HepG2 (cell line): ENCODE data around the gene CTSW. TPM values are rescaled to one million over a fixed set of nuclear protein-coding genes. Genes with fewer than 3 reads are reported as not detected.

Experiments used
- ATAC-seq: fragments of 200-7000 bp; cut with Tn5 transposase; 3 replicates; pipeline ENCODE4 v1.9.1; 2020; ENCODE audit warnings: mild to moderate bottlenecking, moderate library complexity
- BruUV-seq: library from RNA; stranded (reverse); fragments of 400-500 nt; replicated peaks from 2 replicates; lab custom pipeline; 2021; lab: Mats Ljungman, UMichigan
- CTCF ChIA-PET: fragments of 300-600 bp; formaldehyde crosslinking; extraction: SDS; loops from one replicate; lab custom pipeline; 2021; ENCODE audit warnings: low total read pairs, inconsistent platforms, low intra/inter-chr PET ratio; lab: Yijun Ruan, JAX
- POLR2A ChIA-PET: fragments of 350-600 bp; sonication (Branson Sonifier 250); formaldehyde crosslinking; loops from one replicate; lab custom pipeline; 2020; ENCODE audit warnings: antibody characterized with exemption, inconsistent platforms; lab: Yijun Ruan, JAX
- DNase-seq: peaks from one replicate; pipeline ENCODE4 v3.0.0-alpha.2; 2015; ENCODE audit warnings: low spot score
- FAIRE-seq: peaks from 3 replicates; lab custom pipeline; 2011; peaks lifted over from hg19 to GRCh38; lab: Jason Lieb, UNC
- H2AFZ ChIP-seq: one replicate; pipeline ENCODE4 v1.6.1; 2011; ENCODE audit warnings: low read length, inconsistent platforms
- H3K27ac ChIP-seq: fragments of 300-600 bp; 3 replicates; pipeline ENCODE4 v1.8.0; 2011; ENCODE audit warnings: mixed run types, mild to moderate bottlenecking, mixed read lengths, low read length, inconsistent platforms; ENCODE audit not compliant: insufficient read depth; ENCODE audit errors: extremely low read length
- H3K27me3 ChIP-seq, 2 experiments: fragments of 200-600 bp in 1 of 2; 2 replicates in 1 of 2; 3 replicates in 1 of 2; pipeline versions ENCODE4 v1.6.0 to v1.8.0; 2011; ENCODE audit warnings: low read length in 2 of 2, mild to moderate bottlenecking in 2 of 2, moderate library complexity in 2 of 2, inconsistent platforms in 1 of 2; ENCODE audit not compliant: insufficient read depth in 2 of 2, control insufficient read depth in 1 of 2
- H3K36me3 ChIP-seq, 2 experiments: fragments of 200-600 bp in 1 of 2; replicated peaks in 1 of 2; 2 replicates in 1 of 2; 3 replicates in 1 of 2; pipeline versions ENCODE4 v1.5.1 to v1.8.0; 2011; ENCODE audit warnings: low read length in 2 of 2, inconsistent platforms in 1 of 2; ENCODE audit not compliant: insufficient read depth in 2 of 2, control insufficient read depth in 1 of 2
- H3K4me1 ChIP-seq: 2 replicates; pipeline ENCODE4 v1.5.1; 2012; ENCODE audit warnings: low read length, inconsistent platforms; ENCODE audit not compliant: insufficient read depth
- H3K4me2 ChIP-seq: 2 replicates; pipeline ENCODE4 v1.6.0; 2011; ENCODE audit warnings: low read depth, low read length, inconsistent platforms
- H3K4me3 ChIP-seq, 3 experiments: fragments of 200-600 bp in 1 of 3; sonication (generic), shearing (Covaris generic) in 1 of 3; replicated peaks in 1 of 3; 2 replicates each; pipeline ENCODE4 v1.5.1; 2011 to 2016; ENCODE audit warnings: low read length in 3 of 3, inconsistent platforms in 2 of 3, low read depth in 2 of 3, mild to moderate bottlenecking in 2 of 3, control low read depth in 1 of 3, mixed read lengths in 1 of 3; ENCODE audit not compliant: insufficient read depth in 1 of 3
- H3K79me2 ChIP-seq: one replicate; pipeline ENCODE4 v1.6.1; 2011; ENCODE audit warnings: low read length, inconsistent platforms; ENCODE audit not compliant: insufficient read depth
- H3K9ac ChIP-seq: 2 replicates; pipeline ENCODE4 v1.6.0; 2011; ENCODE audit warnings: mild to moderate bottlenecking, low read depth, low read length, inconsistent platforms; ENCODE audit not compliant: insufficient read depth
- H3K9me3 ChIP-seq: 2 replicates; pipeline ENCODE4 v1.5.1; 2012; ENCODE audit warnings: mild to moderate bottlenecking, low read length
- H4K20me1 ChIP-seq: 2 replicates; pipeline ENCODE4 v1.6.0; 2011; ENCODE audit warnings: inconsistent platforms, mild to moderate bottlenecking, low read length, moderate library complexity; ENCODE audit not compliant: insufficient read depth
- AHR ChIP-seq: IDR thresholded peaks from 2 replicates; pipeline ENCODE4 v1.6.1; 2018; ENCODE audit warnings: missing genetic modification reagents, missing compliant biosample characterization
- SUZ12 ChIP-seq: fragments of 150-350 bp; IDR thresholded peaks from 2 replicates; pipeline ENCODE4 v1.6.1; 2014; ENCODE audit warnings: low read depth, low read length
- XRCC5 ChIP-seq: fragments of 200-400 bp; formaldehyde crosslinking; optimal IDR thresholded peaks from 2 replicates; pipeline ENCODE3; 2017; ENCODE audit warnings: mild to moderate bottlenecking, low read length
- ZC3H4 ChIP-seq: sonication (generic); formaldehyde crosslinking; IDR thresholded peaks from 2 replicates; pipeline ENCODE4 v1.4.0; 2020; ENCODE audit warnings: missing genetic modification reagents, borderline replicate concordance
- ZNF12 ChIP-seq: sonication (generic); formaldehyde crosslinking; IDR thresholded peaks from 2 replicates; pipeline ENCODE4 v1.5.0; 2020; ENCODE audit warnings: missing genetic modification reagents
- ZNF136 ChIP-seq: sonication (generic); formaldehyde crosslinking; IDR thresholded peaks from 2 replicates; pipeline ENCODE4 v1.8.1; 2022; ENCODE audit warnings: low read depth, mild to moderate bottlenecking, moderate library complexity, missing genetic modification reagents
- ZNF496 ChIP-seq: sonication (generic); formaldehyde crosslinking; IDR thresholded peaks from 2 replicates; pipeline ENCODE4 v1.8.1; 2023; ENCODE audit warnings: mild to moderate bottlenecking, moderate library complexity, missing genetic modification reagents; ENCODE audit not compliant: insufficient replicate concordance
- ZNF660 ChIP-seq: sonication (generic); formaldehyde crosslinking; IDR thresholded peaks from 2 replicates; pipeline ENCODE4 v1.5.1; 2020; ENCODE audit warnings: mild to moderate bottlenecking, low read depth, missing genetic modification reagents, borderline replicate concordance
- ZNF724P ChIP-seq: sonication (generic); formaldehyde crosslinking; IDR thresholded peaks from 2 replicates; pipeline ENCODE4 v1.8.0; 2022; ENCODE audit warnings: missing genetic modification reagents, borderline replicate concordance
- ZNF850 ChIP-seq: sonication (generic); formaldehyde crosslinking; conservative IDR thresholded peaks from 2 replicates; pipeline ENCODE4 v1.9.0; 2021; ENCODE audit warnings: mild to moderate bottlenecking, missing genetic modification reagents
- WGBS: methylation state at CpG from one replicate; pipeline ENCODE4 v1.1.6; 2017; ENCODE audit warnings: low lambda C conversion rate; 5-methylcytosine and 5-hydroxymethylcytosine counted together
- in situ Hi-C: cut with HindIII; loops from 2 replicates; pipeline ENCODE4 v1.10.0; 2017; ENCODE audit warnings: low pct_unique_long_range_greater_than_20kb; ENCODE audit not compliant: extremely low pct_ligation_motif_present
- intact Hi-C: fragments of 100-400 bp; cut with micrococcal nuclease; formaldehyde crosslinking; loops from one replicate; pipeline ENCODE4 v1.10.0; 2022; ENCODE audit not compliant: unreplicated experiment
- polyA plus RNA-seq, 8 experiments: library from polyadenylated mRNA; depleted of rRNA in 3 of 8; stranded (reverse) in 7 of 8; unstranded in 1 of 8; fragments of >200 nt; fragmentation: Illumina TruSeq in 4 of 8; extraction: Trizol in 4 of 8; gene quantifications; 2 replicates each; pipeline versions ENCODE4 v1.2.1 to v1.2.3, GENCODE V29; 2011 to 2016; ENCODE audit warnings: low read depth in 4 of 8, missing spikeins in 1 of 8, mixed read lengths in 1 of 8; ENCODE audit not compliant: insufficient read depth in 1 of 8
- total RNA-seq, 5 experiments: library from RNA; depleted of rRNA; stranded (reverse); fragments of >200 nt; fragmentation: Illumina TruSeq; extraction: Trizol; gene quantifications; 2 replicates each; pipeline ENCODE4 v1.2.3, GENCODE V29; 2016; ENCODE audit warnings: low read depth in 1 of 5
- TF ChIP-seq, protein P1 (sequence below): sonication (generic); formaldehyde crosslinking; IDR thresholded peaks from 2 replicates; pipeline ENCODE4 v1.9.0; 2022; ENCODE audit warnings: missing genetic modification reagents, mild to moderate bottlenecking, borderline replicate concordance
- TF ChIP-seq, protein P2 (sequence below): sonication (generic); formaldehyde crosslinking; IDR thresholded peaks from 2 replicates; pipeline ENCODE4 v1.4.0; 2020; ENCODE audit warnings: mild to moderate bottlenecking, low read depth, missing genetic modification reagents
- TF ChIP-seq, protein P3 (sequence below): fragments of 450-650 bp; IDR thresholded peaks from 2 replicates; pipeline ENCODE4 v1.6.1; 2017; ENCODE audit warnings: mild to moderate bottlenecking
- TF ChIP-seq, protein P4 (sequence below): sonication (generic); formaldehyde crosslinking; IDR thresholded peaks from 2 replicates; pipeline ENCODE4 v1.5.0; 2020; ENCODE audit warnings: missing genetic modification reagents

CTSW gene
- total and polyA plus RNA-seq, 2 of the 13 experiments (the other 11 are each of a cell fraction or from before 2014, with no cell fraction given): 0.09 TPM; not detected in 1

DNA sequence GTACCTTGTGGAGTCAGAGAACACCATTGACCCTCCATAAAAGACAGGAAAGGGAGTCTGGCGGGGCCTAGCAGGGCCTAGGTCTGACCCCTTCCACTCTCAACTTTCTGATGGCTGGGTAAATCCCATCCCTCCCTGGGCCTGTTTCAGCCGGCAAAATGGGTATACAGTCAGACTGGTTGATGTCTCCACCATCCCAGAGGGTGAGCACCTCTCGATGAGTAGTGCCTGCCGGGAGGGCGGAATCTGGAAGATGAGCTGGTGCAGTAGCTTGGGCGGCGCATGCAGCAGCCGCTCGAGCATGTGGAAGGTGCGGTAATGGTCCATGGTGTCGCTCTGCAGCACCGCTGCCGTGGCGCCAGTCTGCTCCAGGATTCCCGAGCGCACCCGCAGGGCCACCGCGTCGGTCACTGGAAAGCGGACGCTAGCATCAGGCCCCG, 8.1 kb downstream of the CTSW start (continued):
- TF ChIP-seq, protein P1, sequence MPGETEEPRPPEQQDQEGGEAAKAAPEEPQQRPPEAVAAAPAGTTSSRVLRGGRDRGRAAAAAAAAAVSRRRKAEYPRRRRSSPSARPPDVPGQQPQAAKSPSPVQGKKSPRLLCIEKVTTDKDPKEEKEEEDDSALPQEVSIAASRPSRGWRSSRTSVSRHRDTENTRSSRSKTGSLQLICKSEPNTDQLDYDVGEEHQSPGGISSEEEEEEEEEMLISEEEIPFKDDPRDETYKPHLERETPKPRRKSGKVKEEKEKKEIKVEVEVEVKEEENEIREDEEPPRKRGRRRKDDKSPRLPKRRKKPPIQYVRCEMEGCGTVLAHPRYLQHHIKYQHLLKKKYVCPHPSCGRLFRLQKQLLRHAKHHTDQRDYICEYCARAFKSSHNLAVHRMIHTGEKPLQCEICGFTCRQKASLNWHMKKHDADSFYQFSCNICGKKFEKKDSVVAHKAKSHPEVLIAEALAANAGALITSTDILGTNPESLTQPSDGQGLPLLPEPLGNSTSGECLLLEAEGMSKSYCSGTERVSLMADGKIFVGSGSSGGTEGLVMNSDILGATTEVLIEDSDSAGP (CRISPR knock-in tag): no peak
- TF ChIP-seq ZNF496 (CRISPR knock-in tag) (no peak), ZNF12 (peak; percentile 22; the same call in 1 of the 2 replicates), ZNF136 (CRISPR knock-in tag) (no peak)
- TF ChIP-seq, protein P2, sequence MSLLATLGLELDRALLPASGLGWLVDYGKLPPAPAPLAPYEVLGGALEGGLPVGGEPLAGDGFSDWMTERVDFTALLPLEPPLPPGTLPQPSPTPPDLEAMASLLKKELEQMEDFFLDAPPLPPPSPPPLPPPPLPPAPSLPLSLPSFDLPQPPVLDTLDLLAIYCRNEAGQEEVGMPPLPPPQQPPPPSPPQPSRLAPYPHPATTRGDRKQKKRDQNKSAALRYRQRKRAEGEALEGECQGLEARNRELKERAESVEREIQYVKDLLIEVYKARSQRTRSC (CRISPR knock-in tag): no peak
- TF ChIP-seq, all 625 proteins: peak for 17

DNA sequence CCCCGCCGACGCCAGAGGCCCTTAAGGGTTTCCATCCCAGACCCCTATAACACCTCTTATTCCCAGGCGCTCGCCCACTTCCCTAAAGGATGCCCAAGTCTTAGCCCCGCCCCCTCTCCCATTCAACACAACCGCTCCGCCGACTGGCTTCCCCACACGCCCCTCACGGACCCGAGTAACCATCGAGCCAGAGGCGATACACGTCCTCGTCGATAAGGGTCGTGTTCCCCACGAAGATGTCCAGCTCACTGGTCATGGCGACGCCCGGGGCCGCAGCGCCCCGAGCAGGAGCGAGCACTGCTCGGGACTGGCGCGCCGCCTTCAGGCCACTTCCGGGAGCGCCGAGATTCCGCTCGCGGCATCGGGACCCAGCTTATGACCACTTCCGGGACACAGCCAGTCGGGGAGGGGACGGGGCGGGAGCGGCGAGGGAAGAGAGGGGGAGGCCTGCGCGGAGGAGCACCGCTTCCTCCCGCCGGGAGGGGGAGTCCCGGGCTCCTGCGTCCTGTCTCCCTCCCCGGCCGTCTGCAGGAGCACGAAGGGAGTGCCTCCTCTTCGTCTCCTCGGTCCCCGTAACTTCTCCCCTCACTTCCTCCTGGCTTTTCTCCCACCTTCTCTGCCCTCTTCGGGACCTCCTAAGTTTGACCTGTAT, 8.7 kb downstream of the CTSW start, which contains the start of gene FIBP:
Gene FIBP, minus strand, starts transcription at position 309 of the 652 bp plus-strand sequence. Its CDS starts 53 bp downstream, at position 256.
- intact Hi-C loops: loop anchor here (1.0 to 5.0 kb wide), 4 partner anchors 29 to 101 kb away; partner anchors contain the start of genes CFL1 and SART1
- H4K20me1 ChIP-seq: no peaks in the 10 kb centered on the region
- peak within 1 kb of the TSS; percentile 85 for H2AFZ ChIP-seq
- 1% methylated on average over 18 of the region's 57 CpGs for WGBS
- H3K27me3 ChIP-seq: no peaks in the 10 kb centered on the region; a peak in 1 of 5 replicates
- peak within 1 kb of the TSS; percentile 74 to 91 (median 87) for H3K4me3 ChIP-seq
- peaks cover 4 to 16% of the 10 kb centered on the region in 2 experiments; a peak in 4 of 5 replicates for H3K36me3 ChIP-seq
- peaks cover 5% of the 10 kb centered on the region for H3K79me2 ChIP-seq
- peaks cover 72% of the 10 kb centered on the region for H3K4me1 ChIP-seq
- H3K4me2 ChIP-seq: peak within 1 kb of the TSS; percentile 99
- FAIRE-seq (peak; percentile 70), ATAC-seq (peak; percentile 74), DNase-seq (peak; percentile 90)
- peak within 1 kb of the TSS; percentile 70 for H3K9ac ChIP-seq
- BruUV-seq: no TSS peak
- POLR2A ChIA-PET: interaction anchor here (0.6 to 7.6 kb wide), 31 partner anchors 8 to 249 kb away, joined by 3 to 95 read pairs (median 5); partner anchors contain the start of genes BANF1, C11orf68, CFL1 and EFEMP2
- H3K27ac ChIP-seq: peak within 1 kb of the TSS; percentile 58
- in situ Hi-C loops: no loop called here
- CTCF ChIA-PET: interaction anchor here (1.1 to 6.9 kb wide), 5 partner anchors 11 to 143 kb away, joined by 3 to 63 read pairs (median 4); no protein-coding TSS in a partner anchor
- H3K9me3 ChIP-seq: no peaks in the 10 kb centered on the region
- TF ChIP-seq, protein P3, sequence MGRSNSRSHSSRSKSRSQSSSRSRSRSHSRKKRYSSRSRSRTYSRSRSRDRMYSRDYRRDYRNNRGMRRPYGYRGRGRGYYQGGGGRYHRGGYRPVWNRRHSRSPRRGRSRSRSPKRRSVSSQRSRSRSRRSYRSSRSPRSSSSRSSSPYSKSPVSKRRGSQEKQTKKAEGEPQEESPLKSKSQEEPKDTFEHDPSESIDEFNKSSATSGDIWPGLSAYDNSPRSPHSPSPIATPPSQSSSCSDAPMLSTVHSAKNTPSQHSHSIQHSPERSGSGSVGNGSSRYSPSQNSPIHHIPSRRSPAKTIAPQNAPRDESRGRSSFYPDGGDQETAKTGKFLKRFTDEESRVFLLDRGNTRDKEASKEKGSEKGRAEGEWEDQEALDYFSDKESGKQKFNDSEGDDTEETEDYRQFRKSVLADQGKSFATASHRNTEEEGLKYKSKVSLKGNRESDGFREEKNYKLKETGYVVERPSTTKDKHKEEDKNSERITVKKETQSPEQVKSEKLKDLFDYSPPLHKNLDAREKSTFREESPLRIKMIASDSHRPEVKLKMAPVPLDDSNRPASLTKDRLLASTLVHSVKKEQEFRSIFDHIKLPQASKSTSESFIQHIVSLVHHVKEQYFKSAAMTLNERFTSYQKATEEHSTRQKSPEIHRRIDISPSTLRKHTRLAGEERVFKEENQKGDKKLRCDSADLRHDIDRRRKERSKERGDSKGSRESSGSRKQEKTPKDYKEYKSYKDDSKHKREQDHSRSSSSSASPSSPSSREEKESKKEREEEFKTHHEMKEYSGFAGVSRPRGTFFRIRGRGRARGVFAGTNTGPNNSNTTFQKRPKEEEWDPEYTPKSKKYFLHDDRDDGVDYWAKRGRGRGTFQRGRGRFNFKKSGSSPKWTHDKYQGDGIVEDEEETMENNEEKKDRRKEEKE: no peak
- no peak for TF ChIP-seq ZC3H4 (CRISPR knock-in tag)
- TF ChIP-seq, protein P4, sequence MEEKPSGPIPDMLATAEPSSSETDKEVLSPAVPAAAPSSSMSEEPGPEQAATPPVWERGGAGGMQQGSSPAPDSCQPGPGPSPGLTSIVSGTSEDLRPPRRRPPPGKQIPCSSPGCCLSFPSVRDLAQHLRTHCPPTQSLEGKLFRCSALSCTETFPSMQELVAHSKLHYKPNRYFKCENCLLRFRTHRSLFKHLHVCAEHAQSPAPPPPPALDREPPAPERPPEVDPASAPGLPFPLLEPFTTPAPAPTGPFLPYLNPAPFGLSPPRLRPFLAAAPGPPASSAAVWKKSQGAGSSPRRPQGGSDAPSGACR (CRISPR knock-in tag): peak; percentile 85; the same call in 1 of the 2 replicates
- peak; percentile 71 for TF ChIP-seq XRCC5
- no peak for TF ChIP-seq ZNF660 (CRISPR knock-in tag)
- no peak for TF ChIP-seq AHR (CRISPR knock-in tag)
- no peak; the same call in 1 of the 2 replicates for TF ChIP-seq ZNF724P
- TF ChIP-seq SUZ12: no peak
- TF ChIP-seq ZNF850 (CRISPR knock-in tag): no peak; the same call in 1 of the 2 replicates
